ENCODE data around the gene ZCCHC10.
"Not testable (repeated sequence)": the region's sequence is repeated elsewhere in the genome, so short reads cannot be mapped to it uniquely, and the experiment has no call there.

Gene ZCCHC10

DNA sequence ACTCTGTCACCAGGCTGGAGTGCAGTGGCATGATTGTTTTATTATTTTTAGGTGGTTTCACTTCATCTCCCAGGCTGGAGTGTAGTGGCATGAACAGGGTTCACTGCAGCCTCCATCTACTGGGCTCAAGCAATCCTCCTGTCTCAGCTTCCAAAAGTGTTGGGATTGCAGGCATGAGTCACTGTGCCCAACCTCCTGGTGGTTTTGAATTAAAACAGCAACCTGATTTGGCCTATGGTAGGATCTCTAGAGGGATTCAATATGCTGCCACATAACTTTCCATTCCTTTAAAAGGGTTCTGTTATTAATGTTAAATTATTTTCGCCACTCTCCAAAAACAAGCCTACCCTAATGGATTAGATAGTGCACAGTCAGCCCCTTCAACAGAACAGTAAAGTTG lies 15.6 kb upstream of the ZCCHC10 start:
- TF ChIP-seq, protein P1, sequence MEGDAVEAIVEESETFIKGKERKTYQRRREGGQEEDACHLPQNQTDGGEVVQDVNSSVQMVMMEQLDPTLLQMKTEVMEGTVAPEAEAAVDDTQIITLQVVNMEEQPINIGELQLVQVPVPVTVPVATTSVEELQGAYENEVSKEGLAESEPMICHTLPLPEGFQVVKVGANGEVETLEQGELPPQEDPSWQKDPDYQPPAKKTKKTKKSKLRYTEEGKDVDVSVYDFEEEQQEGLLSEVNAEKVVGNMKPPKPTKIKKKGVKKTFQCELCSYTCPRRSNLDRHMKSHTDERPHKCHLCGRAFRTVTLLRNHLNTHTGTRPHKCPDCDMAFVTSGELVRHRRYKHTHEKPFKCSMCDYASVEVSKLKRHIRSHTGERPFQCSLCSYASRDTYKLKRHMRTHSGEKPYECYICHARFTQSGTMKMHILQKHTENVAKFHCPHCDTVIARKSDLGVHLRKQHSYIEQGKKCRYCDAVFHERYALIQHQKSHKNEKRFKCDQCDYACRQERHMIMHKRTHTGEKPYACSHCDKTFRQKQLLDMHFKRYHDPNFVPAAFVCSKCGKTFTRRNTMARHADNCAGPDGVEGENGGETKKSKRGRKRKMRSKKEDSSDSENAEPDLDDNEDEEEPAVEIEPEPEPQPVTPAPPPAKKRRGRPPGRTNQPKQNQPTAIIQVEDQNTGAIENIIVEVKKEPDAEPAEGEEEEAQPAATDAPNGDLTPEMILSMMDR (conservative IDR thresholded peaks at IDR 0.05): no peak
- TF ChIP-seq ZFX (IDR thresholded peaks at IDR 0.05): no peak
- no peak overlapping the region for H3K27ac ChIP-seq

DNA sequence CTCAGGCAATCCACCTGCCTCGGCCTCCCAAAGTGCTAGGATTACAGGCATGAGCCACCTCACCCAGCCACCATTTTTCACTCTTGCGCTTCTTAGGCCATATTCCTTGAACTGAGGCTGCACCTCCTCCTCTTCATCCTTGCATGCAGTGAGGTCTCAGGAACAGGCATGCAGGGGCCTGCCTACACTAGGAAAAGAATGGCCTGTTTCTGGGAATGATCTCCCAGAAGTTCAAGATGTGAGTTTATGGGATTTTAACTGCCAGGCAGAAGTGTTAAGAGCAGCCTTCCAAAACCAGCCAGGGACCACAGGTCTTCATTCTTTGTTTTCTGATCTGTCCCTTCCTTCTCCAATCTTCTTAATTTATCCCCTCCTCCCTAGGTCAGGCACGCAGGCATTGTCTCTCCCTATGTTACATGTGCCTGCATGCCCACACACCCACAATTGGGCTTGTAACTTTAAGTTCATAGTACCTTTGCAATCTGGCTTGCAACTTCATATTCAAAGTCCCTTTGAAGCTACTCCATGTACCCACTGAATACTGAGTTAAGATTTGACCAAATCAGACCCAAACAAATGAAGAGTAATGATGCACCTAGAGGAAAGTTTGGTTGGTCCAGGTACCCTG lies 14.9 kb upstream of the ZCCHC10 start:
- no peak overlapping the region for H3K27ac ChIP-seq
- TF ChIP-seq, protein P1 (conservative IDR thresholded peaks at IDR 0.05): no peak
- TF ChIP-seq ZFX (IDR thresholded peaks at IDR 0.05): no peak

DNA sequence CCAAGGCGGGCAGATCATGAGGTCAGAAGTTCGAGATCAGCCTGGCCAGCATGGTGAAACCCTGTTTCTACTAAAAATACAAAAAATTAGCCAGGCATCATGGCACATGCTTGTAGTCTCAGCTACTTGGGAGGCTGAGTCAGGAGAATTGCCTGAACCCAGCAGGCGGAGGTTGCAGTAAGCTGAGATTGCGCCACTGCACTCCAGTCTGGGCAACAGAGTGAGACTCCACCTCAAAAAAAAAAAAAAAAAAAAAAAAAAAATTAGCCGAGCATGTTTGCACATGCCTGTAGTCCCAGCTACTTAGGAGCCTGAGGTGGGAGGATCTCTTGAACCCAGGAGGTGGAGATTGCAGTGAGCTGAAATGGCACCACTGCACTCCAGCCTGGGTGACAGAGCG lies 10.3 kb upstream of the ZCCHC10 start:
- not testable (repeated sequence) for H3K27ac ChIP-seq

DNA sequence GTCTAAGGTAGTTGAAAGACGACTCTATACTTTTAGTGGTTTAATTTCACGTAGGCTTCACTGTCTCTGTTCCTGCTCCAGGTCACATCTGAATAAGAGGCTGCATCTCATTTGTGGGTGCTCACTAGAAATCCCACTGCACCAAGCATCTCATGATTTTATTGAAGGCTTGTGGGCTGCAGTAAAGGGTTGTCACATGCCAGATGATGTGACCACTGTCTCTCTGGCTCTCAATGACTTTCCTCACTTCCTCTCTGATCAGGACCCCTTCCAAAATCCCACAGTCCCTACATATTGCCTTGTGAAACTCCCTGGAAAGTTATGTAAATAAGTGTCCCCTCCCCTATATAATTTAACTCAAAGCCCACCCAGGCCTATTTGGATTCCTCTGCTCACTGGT lies 8.9 kb upstream of the ZCCHC10 start:
- no peak overlapping the region for H3K27ac ChIP-seq

DNA sequence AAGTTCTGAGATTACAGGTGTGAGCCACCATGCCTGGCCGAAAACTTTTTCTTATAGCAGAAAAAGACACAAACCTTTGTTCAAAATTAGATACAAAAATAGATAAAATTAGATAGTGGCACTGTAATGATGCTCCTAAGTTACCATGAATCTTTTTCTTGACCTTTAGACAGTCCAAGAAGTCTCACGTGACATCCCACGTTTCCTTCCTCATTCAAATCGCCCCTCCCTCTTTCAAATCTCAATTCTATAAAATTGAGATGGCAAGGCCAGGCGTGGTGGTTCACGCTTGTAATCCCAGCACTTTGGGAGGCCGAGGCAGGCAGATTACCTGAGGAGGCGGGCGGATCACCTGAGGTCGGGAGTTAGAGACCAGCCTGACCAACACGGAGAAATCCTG lies 7.7 kb upstream of the ZCCHC10 start:
- TF ChIP-seq ZFX (IDR thresholded peaks at IDR 0.05): no peak
- TF ChIP-seq, protein P1 (conservative IDR thresholded peaks at IDR 0.05): no peak
- no peak overlapping the region for H3K27ac ChIP-seq

More for the DNA sequence above, 8.9 kb upstream of the ZCCHC10 start:
- TF ChIP-seq ZFX (IDR thresholded peaks at IDR 0.05): no peak
- TF ChIP-seq, protein P1 (conservative IDR thresholded peaks at IDR 0.05): no peak

DNA sequence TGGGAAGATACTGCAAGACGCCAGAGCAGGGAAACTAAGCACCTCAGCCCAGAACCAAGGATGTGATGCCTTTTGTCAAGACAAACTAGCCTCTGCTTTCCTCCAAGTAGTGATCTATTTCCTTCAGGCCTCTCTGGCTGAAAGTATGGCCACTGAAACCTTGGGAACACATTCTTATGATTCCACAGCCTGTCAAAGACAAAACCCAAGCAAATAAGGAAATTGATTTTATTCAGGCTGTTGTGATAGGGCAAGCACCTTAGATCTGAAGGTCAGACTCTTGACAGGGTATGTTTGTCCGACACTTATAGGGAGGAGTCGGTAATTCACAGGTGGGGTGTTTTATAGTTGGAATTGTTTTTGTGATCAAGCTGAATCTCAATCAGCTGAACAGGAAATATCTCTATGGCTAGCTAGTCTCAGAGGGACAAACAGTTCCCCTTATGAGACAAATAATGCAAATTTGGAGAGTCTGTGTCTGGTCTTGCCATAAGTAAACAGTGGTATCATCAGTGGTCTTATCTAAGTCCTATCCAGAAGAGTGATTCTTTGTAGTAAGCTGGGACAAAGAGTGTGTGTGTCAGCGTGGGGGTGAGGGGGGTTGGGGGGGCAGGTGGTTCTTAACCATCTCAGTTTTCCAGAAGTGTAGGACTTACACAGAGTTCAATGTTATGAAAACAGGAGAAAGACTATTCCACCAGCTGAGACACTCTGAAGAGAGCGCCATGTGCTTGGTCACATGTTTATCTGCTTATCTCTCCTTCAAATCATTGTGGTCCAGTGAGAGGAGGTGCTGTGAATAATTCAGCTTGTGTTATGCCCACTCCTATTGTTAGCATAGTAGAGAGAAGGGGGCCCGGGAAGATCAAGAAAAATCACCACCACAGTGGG lies 6.7 kb upstream of the ZCCHC10 start:
- no peak overlapping the region for H3K27ac ChIP-seq
- no peak for TF ChIP-seq ZFX (IDR thresholded peaks at IDR 0.05)
- TF ChIP-seq, protein P1 (conservative IDR thresholded peaks at IDR 0.05): no peak

DNA sequence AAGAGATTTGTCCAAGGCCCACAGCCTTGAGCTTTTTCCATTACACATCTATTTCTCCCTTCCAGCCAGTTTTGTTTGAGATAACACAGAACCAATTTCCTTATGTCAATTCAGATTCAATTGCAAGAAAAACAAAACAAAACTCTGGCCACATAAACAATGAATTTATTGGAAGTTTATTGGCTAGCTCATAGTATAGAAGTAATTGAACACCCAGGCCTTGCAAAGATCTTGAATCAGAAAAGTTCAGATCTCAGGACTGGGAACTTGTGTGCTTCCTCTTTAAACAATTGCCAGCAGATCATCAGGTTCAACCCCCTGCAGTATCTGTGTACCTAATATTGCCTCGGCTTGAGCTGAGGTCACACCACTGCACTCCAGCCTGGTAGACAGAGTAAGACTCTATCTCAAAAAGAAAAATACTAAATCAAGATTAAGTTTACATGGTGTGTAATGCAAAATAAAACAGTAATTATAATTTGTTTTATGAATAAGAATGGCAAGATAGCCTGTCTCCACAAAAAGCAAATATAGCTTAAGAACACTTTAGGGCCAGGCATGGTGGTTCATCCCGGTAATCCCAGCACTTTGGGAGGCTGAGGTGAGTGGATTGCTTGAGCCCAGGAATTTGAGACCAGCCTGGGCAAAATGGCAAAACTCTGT lies 4.1 kb upstream of the ZCCHC10 start:
- H3K27ac ChIP-seq: no peak overlapping the region
- TF ChIP-seq, protein P1 (conservative IDR thresholded peaks at IDR 0.05): no peak
- no peak for TF ChIP-seq ZFX (IDR thresholded peaks at IDR 0.05)

All from C4-2B (cell line).